Measurements from ENCODE around the gene NDUFAF8.

DNA sequence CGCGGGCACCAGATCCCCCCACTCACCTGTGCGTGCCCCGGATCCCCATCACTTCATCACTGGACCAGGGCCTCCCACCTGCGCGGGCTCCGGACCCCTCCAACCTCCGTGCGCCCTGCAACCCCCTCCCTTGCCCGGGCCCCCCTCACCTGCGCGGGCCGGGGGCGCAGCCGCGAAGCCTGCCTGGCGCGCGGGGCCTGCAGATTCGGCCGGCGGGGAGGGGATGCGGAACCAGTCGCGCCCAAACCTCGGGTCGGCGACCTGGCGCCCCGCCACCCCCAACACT, 16.6 kb upstream of the NDUFAF8 start:
- TF ChIP-seq POLR2AphosphoS5 (IDR thresholded peaks at IDR 0.05) = no peak
- TF ChIP-seq, protein P1, sequence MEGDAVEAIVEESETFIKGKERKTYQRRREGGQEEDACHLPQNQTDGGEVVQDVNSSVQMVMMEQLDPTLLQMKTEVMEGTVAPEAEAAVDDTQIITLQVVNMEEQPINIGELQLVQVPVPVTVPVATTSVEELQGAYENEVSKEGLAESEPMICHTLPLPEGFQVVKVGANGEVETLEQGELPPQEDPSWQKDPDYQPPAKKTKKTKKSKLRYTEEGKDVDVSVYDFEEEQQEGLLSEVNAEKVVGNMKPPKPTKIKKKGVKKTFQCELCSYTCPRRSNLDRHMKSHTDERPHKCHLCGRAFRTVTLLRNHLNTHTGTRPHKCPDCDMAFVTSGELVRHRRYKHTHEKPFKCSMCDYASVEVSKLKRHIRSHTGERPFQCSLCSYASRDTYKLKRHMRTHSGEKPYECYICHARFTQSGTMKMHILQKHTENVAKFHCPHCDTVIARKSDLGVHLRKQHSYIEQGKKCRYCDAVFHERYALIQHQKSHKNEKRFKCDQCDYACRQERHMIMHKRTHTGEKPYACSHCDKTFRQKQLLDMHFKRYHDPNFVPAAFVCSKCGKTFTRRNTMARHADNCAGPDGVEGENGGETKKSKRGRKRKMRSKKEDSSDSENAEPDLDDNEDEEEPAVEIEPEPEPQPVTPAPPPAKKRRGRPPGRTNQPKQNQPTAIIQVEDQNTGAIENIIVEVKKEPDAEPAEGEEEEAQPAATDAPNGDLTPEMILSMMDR (IDR thresholded peaks at IDR 0.05) = no peak
